K562 treated with DMSO at 1 percent for 12 hours (cell line): ENCODE data around the gene CDC34. TPM values are rescaled to one million over a fixed set of nuclear protein-coding genes. Genes with fewer than 3 reads are reported as not detected.

Source experiments
- total RNA-seq: library from RNA; unstranded; fragments of 300-600 nt; gene quantifications from 2 replicates; pipeline ENCODE4 v1.2.3, GENCODE V29; 2022; ENCODE audit not compliant: insufficient read depth

Gene CDC34, protein sequence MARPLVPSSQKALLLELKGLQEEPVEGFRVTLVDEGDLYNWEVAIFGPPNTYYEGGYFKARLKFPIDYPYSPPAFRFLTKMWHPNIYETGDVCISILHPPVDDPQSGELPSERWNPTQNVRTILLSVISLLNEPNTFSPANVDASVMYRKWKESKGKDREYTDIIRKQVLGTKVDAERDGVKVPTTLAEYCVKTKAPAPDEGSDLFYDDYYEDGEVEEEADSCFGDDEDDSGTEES
- 134 and 173 TPM in 2 replicates for total RNA-seq

DNA sequence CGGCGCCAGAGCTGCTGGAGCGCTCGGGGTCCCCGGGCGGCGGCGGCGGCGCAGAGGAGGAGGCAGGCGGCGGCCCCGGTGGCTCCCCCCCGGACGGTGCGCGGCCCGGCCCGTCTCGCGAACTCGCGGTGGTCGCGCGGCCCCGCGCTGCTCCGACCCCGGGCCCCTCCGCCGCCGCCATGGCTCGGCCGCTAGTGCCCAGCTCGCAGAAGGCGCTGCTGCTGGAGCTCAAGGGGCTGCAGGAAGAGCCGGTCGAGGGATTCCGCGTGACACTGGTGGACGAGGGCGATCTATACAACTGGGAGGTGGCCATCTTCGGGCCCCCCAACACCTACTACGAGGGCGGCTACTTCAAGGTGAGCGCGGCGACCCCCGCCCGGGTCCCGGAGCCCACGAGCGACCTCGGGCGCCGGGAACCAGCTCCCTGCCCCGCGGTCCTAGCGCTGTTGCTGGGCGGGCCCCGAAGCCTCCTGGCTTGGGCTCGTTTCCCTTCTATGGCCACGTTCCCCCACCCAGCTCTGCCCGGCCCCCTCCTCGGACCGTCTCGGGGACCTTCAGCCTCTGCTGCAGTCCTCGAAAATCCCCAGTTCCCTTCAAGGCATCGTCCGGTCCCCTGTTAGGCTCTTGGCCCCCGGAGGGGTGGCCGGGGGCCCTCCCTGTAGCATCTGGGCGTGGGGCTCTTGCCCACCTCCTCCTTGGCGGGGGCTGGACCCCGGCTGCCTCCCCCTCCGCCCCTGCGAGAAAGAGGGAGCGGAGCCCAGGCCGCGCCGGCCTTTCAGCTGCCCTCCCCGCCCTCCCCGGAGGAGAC lies at the start of gene CDC34:
Gene CDC34, plus strand, starts transcription at position 8 of the 808 bp plus-strand sequence. Its CDS starts 172 bp downstream, at position 180.

DNA sequence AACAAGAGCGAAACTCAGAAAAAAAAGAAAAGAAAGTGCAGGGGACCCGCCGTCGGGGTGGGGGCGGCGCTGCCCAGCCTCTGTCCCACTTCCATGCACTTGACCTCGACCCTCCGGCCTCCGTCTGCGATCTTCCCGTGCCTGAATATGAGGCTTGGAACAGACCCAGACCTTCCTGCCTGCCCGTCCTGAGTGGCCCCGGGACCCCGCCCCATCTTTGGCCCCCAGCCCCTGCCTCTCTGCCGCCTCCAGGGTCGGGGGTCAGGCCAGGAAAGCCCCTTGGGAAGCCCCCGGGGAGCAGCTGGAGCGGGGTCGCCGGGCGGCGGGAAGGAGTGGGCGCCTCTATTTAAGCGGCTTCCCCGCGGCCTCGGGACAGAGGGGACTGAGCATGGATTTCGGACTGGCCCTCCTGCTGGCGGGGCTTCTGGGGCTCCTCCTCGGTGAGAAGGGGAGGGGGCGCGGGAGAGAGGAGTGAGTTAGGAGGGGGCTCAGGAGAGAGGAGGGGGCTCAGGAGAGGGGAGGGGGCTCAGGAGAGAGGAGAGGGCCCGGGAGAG lies 35.4 kb upstream of the CDC34 start, which contains the start of gene MADCAM1:
Gene MADCAM1, plus strand, starts transcription at position 375 of the 554 bp plus-strand sequence. Its CDS starts 14 bp downstream, at position 389.

DNA sequence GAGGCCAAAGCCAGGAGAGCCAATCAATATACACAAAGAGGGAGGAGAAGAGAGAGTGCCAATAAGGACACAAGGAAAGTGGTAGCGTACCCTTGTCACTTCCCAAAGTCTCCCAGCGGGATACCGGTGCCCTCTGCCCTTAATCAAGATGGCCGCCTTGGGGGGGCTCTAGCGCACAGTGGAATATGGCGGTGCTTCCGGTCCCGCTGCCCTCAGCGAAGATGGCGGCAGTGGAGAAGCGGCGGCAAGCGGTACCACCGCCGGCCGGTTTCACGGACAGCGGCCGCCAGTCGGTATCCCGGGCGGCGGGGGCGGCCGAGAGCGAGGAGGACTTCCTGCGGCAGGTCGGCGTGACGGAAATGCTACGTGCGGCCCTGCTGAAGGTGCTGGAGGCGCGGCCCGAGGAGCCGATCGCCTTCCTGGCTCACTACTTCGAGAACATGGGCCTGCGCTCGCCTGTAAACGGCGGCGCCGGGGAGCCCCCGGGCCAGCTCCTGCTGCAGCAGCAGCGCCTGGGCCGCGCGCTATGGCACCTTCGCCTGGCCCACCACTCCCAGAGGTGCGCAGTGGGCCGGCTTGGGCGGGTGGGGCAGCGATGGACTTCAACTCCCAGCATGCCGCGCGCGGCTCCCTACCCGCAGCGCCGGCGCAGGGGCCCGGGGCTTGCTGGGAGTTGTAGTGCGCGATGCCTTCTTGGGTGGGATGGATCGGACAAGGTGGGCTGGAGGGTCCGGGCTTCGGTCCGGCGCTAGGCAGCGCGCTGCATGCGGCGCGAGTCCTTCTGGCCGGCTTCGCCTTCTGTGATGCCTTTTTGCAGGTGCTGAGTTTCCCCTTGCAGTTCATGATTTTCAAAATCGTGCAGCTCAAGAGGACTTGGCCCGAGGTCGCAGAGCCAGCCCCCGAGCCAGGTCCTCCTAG lies 24.0 kb upstream of the CDC34 start, which contains the start of gene TPGS1:
Gene TPGS1, plus strand, starts transcription at position 212 of the 918 bp plus-strand sequence. Its CDS starts 10 bp downstream, at position 222.

DNA sequence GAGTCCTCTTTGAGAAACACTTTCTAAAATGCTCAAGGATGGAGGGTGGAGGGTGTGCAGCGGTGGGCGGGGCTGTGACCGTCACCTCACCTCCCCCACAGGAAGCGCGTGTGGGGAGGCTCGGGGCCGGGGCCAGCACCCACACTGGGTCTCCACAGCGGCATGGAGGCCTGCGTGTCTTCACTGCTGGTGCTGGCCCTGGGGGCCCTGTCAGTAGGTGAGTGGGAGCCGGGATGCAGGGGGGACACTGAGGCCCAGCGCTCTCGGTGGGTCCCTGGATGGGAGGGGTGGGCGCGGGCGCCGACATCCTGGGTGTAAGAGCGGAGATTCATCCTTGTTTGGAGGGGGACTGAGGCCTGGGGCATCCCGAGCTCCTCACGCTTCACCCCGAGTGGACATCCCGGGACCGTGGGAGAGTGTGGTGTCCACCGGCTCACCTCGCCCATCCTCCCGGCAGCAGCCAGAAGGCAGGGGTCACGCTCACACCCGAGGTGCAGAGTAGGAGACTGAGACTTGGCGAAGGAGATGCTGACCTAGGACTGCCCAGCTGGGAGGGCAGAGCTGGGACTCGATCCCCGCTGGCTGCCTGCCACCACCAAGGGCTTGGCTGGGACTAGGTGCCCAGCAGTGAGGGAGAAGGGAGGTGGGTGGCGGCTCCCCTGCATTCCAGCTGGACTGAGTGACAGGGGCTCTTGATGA lies 12.5 kb downstream of the CDC34 start, which contains the start of gene GZMM:
Gene GZMM, plus strand, starts transcription at position 144 of the 699 bp plus-strand sequence. Its CDS starts 19 bp downstream, at position 163.

DNA sequence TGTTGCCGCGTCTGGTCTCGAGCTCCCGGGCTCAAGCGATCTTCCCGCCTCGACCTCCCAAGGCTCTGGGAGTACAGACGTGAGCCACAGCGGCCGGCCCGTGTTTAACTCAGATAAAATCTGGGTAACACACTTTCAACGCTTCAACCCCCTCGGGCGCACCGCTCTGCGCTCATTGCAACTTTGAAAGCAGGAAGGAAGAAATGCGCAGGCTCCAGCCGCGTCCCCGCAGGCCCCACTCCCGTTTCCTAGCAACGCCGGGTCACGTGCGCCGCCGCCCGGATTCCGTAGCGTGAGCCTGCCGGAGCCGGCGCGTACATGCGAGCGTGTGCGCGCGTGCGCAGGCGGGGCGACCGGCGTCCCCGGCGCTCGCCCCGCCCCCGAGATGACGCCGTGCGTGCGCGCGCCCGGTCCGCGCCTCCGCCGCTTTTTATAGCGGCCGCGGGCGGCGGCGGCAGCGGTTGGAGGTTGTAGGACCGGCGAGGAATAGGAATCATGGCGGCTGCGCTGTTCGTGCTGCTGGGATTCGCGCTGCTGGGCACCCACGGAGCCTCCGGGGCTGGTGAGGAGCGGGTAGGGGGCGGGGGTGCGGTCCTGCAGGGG lies 40.7 kb downstream of the CDC34 start, which contains the start of gene BSG:
Gene BSG, plus strand, starts transcription at position 457 of the 603 bp plus-strand sequence. Its CDS starts 39 bp downstream, at position 496.

DNA sequence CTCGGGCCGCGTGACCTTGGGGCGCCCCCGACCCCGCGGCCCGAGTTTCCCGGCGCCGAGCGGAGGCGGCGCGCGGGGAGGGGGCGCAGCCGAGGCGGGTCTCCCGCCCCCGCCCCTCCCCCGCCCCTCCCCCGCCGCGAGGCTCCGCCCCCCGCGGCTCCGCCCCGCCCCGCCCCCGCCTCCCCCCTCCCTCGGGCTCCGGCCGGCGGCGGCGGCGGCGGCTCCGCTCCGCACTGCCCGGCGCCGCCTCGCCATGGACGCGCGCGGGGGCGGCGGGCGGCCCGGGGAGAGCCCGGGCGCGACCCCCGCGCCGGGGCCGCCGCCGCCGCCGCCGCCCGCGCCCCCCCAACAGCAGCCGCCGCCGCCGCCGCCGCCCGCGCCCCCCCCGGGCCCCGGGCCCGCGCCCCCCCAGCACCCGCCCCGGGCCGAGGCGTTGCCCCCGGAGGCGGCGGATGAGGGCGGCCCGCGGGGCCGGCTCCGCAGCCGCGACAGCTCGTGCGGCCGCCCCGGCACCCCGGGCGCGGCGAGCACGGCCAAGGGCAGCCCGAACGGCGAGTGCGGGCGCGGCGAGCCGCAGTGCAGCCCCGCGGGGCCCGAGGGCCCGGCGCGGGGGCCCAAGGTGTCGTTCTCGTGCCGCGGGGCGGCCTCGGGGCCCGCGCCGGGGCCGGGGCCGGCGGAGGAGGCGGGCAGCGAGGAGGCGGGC lies 58.3 kb downstream of the CDC34 start, which contains the start of gene HCN2:
Gene HCN2, plus strand, starts transcription at position 189 of the 703 bp plus-strand sequence. Its CDS starts 65 bp downstream, at position 254.

Other genes starting within 250 kb of the CDC34 start
- gene PLPP2, start 240.4 kb upstream of the CDC34 start, total RNA-seq: not detected in 2 replicates
- gene MIER2, start 187.0 kb upstream of the CDC34 start, total RNA-seq: 29.8 and 31.5 TPM in 2 replicates
- not detected in 2 replicates for gene C2CD4C, start 122.6 kb upstream of the CDC34 start, total RNA-seq
- gene SHC2, start 70.7 kb upstream of the CDC34 start, total RNA-seq: 0.49 and 2.1 TPM in 2 replicates
- 1.0 TPM in 1 of 2 replicates, not detected in the other for gene MADCAM1, start 35.3 kb upstream of the CDC34 start, total RNA-seq
- gene TPGS1, start 24.3 kb upstream of the CDC34 start, total RNA-seq: 50.0 and 96.2 TPM in 2 replicates
- gene GZMM, start 12.3 kb downstream of the CDC34 start, total RNA-seq: 2.5 and 3.2 TPM in 2 replicates
- gene BSG, start 40.8 kb downstream of the CDC34 start, total RNA-seq: 539 and 624 TPM in 2 replicates
- 3.5 and 4.7 TPM in 2 replicates for gene HCN2, start 58.1 kb downstream of the CDC34 start, total RNA-seq
- 86.8 and 92.3 TPM in 2 replicates for gene POLRMT, start 101.8 kb downstream of the CDC34 start, total RNA-seq
- 0.58 and 0.74 TPM in 2 replicates for gene FGF22, start 108.1 kb downstream of the CDC34 start, total RNA-seq
- 77.4 and 85.9 TPM in 2 replicates for gene RNF126, start 131.5 kb downstream of the CDC34 start, total RNA-seq
- 5.5 and 11.6 TPM in 2 replicates for gene FSTL3, start 144.6 kb downstream of the CDC34 start, total RNA-seq
- 26.1 and 36.0 TPM in 2 replicates for gene PRSS57, start 163.7 kb downstream of the CDC34 start, total RNA-seq
- gene PALM, start 177.2 kb downstream of the CDC34 start, total RNA-seq: 11.5 and 13.7 TPM in 2 replicates
- gene MISP, start 219.4 kb downstream of the CDC34 start, total RNA-seq: 0.38 TPM in 1 of 2 replicates, not detected in the other